Neural cell (in vitro differentiated cells): ENCODE data around the gene ACOT8. TPM values are rescaled to one million over a fixed set of nuclear protein-coding genes. Genes with fewer than 3 reads are reported as not detected.

Experiments
- H2AFZ ChIP-seq: fragments of 200-600, 300-800 bp; sonication (generic), shearing (Covaris generic); 2 replicates; pipeline ENCODE4 v1.6.0; 2014; ENCODE audit warnings: low read depth, mild to moderate bottlenecking, antibody characterized with exemption, low read length, moderate library complexity
- H3F3A ChIP-seq: fragments of 200-600 bp; shearing (Covaris generic); 2 replicates; pipeline ENCODE4 v1.6.1; 2016; ENCODE audit warnings: mild to moderate bottlenecking, moderate library complexity, mixed read lengths, antibody characterized with exemption, low read length; ENCODE audit not compliant: insufficient read depth, poor library complexity, severe bottlenecking
- H3K27ac ChIP-seq: fragments of 200-600, 300-800 bp; sonication (generic), shearing (Covaris generic); 2 replicates; pipeline ENCODE4 v1.5.1; 2014; ENCODE audit warnings: mild to moderate bottlenecking, low read length, moderate library complexity
- H3K27me3 ChIP-seq: fragments of 300-800, 200-600 bp; sonication (generic), shearing (Covaris generic); 2 replicates; pipeline ENCODE4 v1.6.0; 2014; ENCODE audit warnings: mild to moderate bottlenecking, low read depth, low read length, moderate library complexity; ENCODE audit not compliant: insufficient read depth
- H3K36me3 ChIP-seq: fragments of 300-800, 200-600 bp; sonication (generic), shearing (Covaris generic); 2 replicates; pipeline ENCODE4 v1.5.1; 2014; ENCODE audit warnings: mild to moderate bottlenecking, antibody characterized with exemption, low read length, moderate library complexity; ENCODE audit not compliant: insufficient read depth
- H3K4me2 ChIP-seq: fragments of 300-800, 200-600 bp; sonication (generic), shearing (Covaris generic); 2 replicates; pipeline ENCODE4 v1.6.0; 2014; ENCODE audit warnings: mild to moderate bottlenecking, low read length
- H3K4me3 ChIP-seq: fragments of 300-800, 200-600 bp; sonication (generic), shearing (Covaris generic); 2 replicates; pipeline ENCODE4 v1.5.1; 2014; ENCODE audit warnings: mild to moderate bottlenecking, low read length, moderate library complexity
- H3K79me2 ChIP-seq: fragments of 200-600 bp; shearing (Covaris generic); replicated peaks from 2 replicates; pipeline ENCODE4 v1.6.0; 2014; ENCODE audit warnings: mild to moderate bottlenecking, low read length, moderate library complexity; ENCODE audit not compliant: insufficient read depth
- H3K9ac ChIP-seq: fragments of 300-800, 200-600 bp; sonication (generic), shearing (Covaris generic); 2 replicates; pipeline ENCODE4 v1.6.1; 2016; ENCODE audit warnings: mild to moderate bottlenecking, low read length, mixed read lengths
- H3K9me2 ChIP-seq: fragments of 200-600 bp; shearing (Covaris generic); 2 replicates; pipeline ENCODE4 v1.6.1; 2016; ENCODE audit warnings: mild to moderate bottlenecking, low read length, mixed read lengths; ENCODE audit not compliant: insufficient read depth
- H3K9me3 ChIP-seq: fragments of 200-600, 300-800 bp; sonication (generic), shearing (Covaris generic); 2 replicates; pipeline ENCODE4 v1.6.1; 2016; ENCODE audit warnings: mild to moderate bottlenecking, mixed run types, low read length, moderate library complexity, mixed read lengths
- H4K20me1 ChIP-seq: fragments of 200-600 bp; shearing (Covaris generic); 2 replicates; pipeline ENCODE4 v1.6.1; 2016; ENCODE audit warnings: mild to moderate bottlenecking, mixed run types; ENCODE audit not compliant: insufficient read depth
- EP300 ChIP-seq: fragments of 450-650 bp; conservative IDR thresholded peaks from 2 replicates; pipeline ENCODE4 v1.6.1; 2014; ENCODE audit warnings: antibody characterized with exemption, mild to moderate bottlenecking, moderate library complexity; ENCODE audit not compliant: poor library complexity, severe bottlenecking
- EZH2 ChIP-seq: fragments of 200-600, 300-800 bp; shearing (Covaris generic), sonication (generic); IDR thresholded peaks from 2 replicates; pipeline ENCODE4 v1.6.1; 2014; ENCODE audit warnings: antibody characterized with exemption, low read length, borderline replicate concordance, mild to moderate bottlenecking; ENCODE audit not compliant: insufficient read depth, poor library complexity, severe bottlenecking
- MXI1 ChIP-seq: fragments of 450-650 bp; conservative IDR thresholded peaks from 2 replicates; pipeline ENCODE4 v1.6.1; 2014; ENCODE audit warnings: antibody characterized with exemption, mild to moderate bottlenecking; ENCODE audit not compliant: poor library complexity, severe bottlenecking
- POLR2AphosphoS5 ChIP-seq: IDR thresholded peaks from 2 replicates; pipeline ENCODE4 v1.6.1; 2012
- RAD21 ChIP-seq: fragments of 450-650 bp; conservative IDR thresholded peaks from 2 replicates; pipeline ENCODE4 v1.6.1; 2014; ENCODE audit warnings: antibody characterized with exemption, mild to moderate bottlenecking, moderate library complexity
- REST ChIP-seq: IDR thresholded peaks from 2 replicates; pipeline ENCODE4 v1.6.1; 2012; ENCODE audit warnings: borderline replicate concordance
- SMC3 ChIP-seq: fragments of 450-650 bp; conservative IDR thresholded peaks from 2 replicates; pipeline ENCODE4 v1.6.1; 2014; ENCODE audit warnings: antibody characterized with exemption, mild to moderate bottlenecking, moderate library complexity; ENCODE audit not compliant: poor library complexity
- TAF1 ChIP-seq: IDR thresholded peaks from 2 replicates; pipeline ENCODE4 v1.6.1; 2012; ENCODE audit warnings: low read depth
- polyA plus RNA-seq: library from polyadenylated mRNA; depleted of rRNA; stranded (reverse); fragments of >200 nt; gene quantifications from 2 replicates; pipeline ENCODE4 v1.2.3, GENCODE V29; 2014
- TF ChIP-seq, protein P1 (sequence below): fragments of 450-650 bp; IDR thresholded peaks from 2 replicates; pipeline ENCODE4 v1.5.1; 2014; ENCODE audit warnings: antibody characterized with exemption, mild to moderate bottlenecking, moderate library complexity; ENCODE audit not compliant: poor library complexity, severe bottlenecking

ACOT8 gene
- polyA plus RNA-seq, 1 donor from 2014 or later = 68.7 TPM

DNA sequence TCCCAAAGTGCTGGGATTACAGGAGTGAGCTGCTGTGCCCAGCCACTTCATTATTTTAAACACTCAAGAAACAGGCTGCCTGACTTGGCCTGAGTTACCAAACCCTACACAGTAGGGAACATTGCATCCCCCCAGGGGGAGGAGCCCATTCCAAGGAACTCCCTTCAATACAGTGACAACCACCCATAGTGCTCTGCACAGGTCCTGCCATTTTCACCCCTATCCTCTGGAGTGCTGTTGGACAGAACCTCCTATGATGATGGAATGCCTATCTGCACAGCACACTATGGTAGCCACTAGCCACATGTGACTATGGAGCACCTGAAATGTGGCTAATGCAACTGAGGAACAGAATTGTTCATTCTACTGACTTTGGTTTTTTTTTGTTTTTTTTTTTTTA is 11.7 kb downstream of the ACOT8 start:
- Histone ChIP-seq H3K4me3 (no peak overlapping the region), H3K9me3 (no peaks in the 10 kb centered on the region), H3K9me2 (no peaks in the 10 kb centered on the region), H3K36me3 (no peaks in the 10 kb centered on the region), H3K79me2 (no peaks in the 10 kb centered on the region), H3K4me2 (no peak overlapping the region), H3K27me3 (no peaks in the 10 kb centered on the region), H3K27ac (no peak overlapping the region), H3F3A (no peaks in the 10 kb centered on the region), H3K9ac (no peak overlapping the region), H2AFZ (no peak overlapping the region), H4K20me1 (no peaks in the 10 kb centered on the region)
- TF ChIP-seq EP300 (no peak), POLR2AphosphoS5 (no peak), SMC3 (no peak), RAD21 (no peak), REST (no peak), TAF1 (no peak), MXI1 (no peak), EZH2 (no peak)
- TF ChIP-seq, protein P1, sequence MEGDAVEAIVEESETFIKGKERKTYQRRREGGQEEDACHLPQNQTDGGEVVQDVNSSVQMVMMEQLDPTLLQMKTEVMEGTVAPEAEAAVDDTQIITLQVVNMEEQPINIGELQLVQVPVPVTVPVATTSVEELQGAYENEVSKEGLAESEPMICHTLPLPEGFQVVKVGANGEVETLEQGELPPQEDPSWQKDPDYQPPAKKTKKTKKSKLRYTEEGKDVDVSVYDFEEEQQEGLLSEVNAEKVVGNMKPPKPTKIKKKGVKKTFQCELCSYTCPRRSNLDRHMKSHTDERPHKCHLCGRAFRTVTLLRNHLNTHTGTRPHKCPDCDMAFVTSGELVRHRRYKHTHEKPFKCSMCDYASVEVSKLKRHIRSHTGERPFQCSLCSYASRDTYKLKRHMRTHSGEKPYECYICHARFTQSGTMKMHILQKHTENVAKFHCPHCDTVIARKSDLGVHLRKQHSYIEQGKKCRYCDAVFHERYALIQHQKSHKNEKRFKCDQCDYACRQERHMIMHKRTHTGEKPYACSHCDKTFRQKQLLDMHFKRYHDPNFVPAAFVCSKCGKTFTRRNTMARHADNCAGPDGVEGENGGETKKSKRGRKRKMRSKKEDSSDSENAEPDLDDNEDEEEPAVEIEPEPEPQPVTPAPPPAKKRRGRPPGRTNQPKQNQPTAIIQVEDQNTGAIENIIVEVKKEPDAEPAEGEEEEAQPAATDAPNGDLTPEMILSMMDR = no peak

DNA sequence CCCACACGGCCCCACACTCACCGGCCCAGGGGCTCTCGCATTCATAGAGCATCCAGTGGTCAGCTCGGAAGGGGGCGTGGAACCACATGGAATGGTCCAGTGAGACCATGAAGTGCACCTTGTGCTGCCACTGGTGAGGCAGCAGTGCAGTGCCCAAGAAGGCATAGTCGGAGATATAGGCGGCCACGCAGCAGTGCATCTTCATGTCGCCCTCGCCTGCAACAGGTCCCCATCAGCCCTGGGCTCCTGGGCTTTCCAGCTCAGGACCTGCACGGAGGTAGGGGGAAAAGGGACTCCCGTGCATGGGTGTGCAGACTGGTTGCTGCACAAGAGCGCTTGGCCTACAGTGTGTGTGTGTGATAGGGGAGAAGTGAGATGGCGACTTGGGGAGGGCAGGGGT is 13.7 kb downstream of the ACOT8 start:
- Histone ChIP-seq H3K27ac (no peak overlapping the region), H3K27me3 (no peaks in the 10 kb centered on the region), H3K36me3 (no peaks in the 10 kb centered on the region), H3K79me2 (no peaks in the 10 kb centered on the region), H3K9ac (no peak overlapping the region), H3F3A (no peaks in the 10 kb centered on the region), H3K4me3 (no peak overlapping the region), H3K9me2 (no peaks in the 10 kb centered on the region), H4K20me1 (no peaks in the 10 kb centered on the region), H3K9me3 (no peaks in the 10 kb centered on the region), H3K4me2 (no peak overlapping the region), H2AFZ (no peak overlapping the region)
- TF ChIP-seq EZH2 (no peak), SMC3 (no peak), MXI1 (no peak), POLR2AphosphoS5 (no peak), RAD21 (no peak), TAF1 (no peak), EP300 (no peak), REST (no peak)
- TF ChIP-seq, protein P1 = no peak
